Measurements from ENCODE around the gene INTS7.

DNA sequence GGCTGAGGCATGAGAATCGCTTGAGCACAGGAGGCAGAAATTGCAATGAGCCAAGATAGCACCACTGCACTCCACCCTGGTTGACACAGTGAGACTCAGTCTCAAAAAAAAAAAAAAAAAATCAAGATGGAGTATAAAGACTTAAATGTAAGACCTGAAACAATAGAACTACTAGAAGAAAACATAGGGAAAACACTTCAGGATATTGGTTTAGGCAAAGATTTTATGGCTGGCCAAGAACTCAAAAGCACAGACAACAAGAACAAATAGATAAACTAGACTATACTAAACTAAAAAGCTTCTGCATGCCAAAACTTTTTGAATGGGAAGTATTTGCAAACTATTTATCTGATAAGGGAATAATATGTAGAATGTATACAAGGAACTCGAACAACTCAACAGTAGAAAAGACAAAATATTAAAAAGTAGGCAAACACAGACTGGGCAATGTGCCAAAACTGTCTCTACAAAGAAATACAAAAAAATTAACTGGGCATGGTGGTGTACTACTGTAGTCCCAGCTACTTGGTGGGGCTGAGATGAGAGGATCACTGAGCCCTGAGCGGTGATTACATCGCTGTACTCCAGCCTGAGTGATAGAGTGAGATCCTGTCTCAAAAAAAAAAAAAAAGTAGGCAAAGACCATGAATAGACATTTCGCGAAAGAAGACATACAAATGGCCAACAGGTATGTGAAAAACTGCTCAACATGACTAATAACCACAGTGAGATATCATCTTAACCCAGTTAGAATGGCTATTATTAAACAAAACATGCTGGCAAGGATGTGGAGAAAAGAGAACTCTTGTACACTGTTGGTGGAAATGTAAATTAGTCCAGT lies 25.5 kb upstream of the INTS7 start:
- TF ChIP-seq, protein P1, sequence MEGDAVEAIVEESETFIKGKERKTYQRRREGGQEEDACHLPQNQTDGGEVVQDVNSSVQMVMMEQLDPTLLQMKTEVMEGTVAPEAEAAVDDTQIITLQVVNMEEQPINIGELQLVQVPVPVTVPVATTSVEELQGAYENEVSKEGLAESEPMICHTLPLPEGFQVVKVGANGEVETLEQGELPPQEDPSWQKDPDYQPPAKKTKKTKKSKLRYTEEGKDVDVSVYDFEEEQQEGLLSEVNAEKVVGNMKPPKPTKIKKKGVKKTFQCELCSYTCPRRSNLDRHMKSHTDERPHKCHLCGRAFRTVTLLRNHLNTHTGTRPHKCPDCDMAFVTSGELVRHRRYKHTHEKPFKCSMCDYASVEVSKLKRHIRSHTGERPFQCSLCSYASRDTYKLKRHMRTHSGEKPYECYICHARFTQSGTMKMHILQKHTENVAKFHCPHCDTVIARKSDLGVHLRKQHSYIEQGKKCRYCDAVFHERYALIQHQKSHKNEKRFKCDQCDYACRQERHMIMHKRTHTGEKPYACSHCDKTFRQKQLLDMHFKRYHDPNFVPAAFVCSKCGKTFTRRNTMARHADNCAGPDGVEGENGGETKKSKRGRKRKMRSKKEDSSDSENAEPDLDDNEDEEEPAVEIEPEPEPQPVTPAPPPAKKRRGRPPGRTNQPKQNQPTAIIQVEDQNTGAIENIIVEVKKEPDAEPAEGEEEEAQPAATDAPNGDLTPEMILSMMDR (IDR thresholded peaks at IDR 0.05 in 2 of 3, conservative IDR thresholded peaks at IDR 0.05 in 1 of 3; ENCODE audit: borderline replicate concordance in 1 of 3, insufficient read depth in 1 of 3, low read depth in 2 of 3, low read length in 2 of 3): no peak
- TF ChIP-seq POLR2AphosphoS5 (IDR thresholded peaks at IDR 0.05; ENCODE audit: low read depth, low read length) (no peak), EGR1 (IDR thresholded peaks at IDR 0.05; ENCODE audit: low read depth) (no peak), YY1 (IDR thresholded peaks at IDR 0.05; ENCODE audit: extremely low read depth, insufficient replicate concordance, low read depth, low read length) (no peak), CEBPB (IDR thresholded peaks at IDR 0.05; ENCODE audit: low read depth) (no peak), POLR2A (IDR thresholded peaks at IDR 0.05; ENCODE audit: borderline replicate concordance, extremely low read depth, insufficient read depth, insufficient read length) (no peak), EZH2 (IDR thresholded peaks at IDR 0.05) (no peak)
- TF ChIP-seq, protein P2, sequence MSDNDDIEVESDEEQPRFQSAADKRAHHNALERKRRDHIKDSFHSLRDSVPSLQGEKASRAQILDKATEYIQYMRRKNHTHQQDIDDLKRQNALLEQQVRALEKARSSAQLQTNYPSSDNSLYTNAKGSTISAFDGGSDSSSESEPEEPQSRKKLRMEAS (IDR thresholded peaks at IDR 0.05): no peak
